Measurements from ENCODE around the gene PRPH. TPM values are rescaled to one million over a fixed set of nuclear protein-coding genes. Genes with fewer than 3 reads are reported as not detected.
"Not testable (repeated sequence)": the region's sequence is repeated elsewhere in the genome, so short reads cannot be mapped to it uniquely, and the experiment has no call there.

PRPH gene
- polyA plus RNA-seq, 4 donors: 9.1 to 89.9 TPM; not detected in 2

- Histone ChIP-seq H3K27me3 (ENCODE audit: control insufficient read depth in 3 of 3, insufficient read depth in 3 of 3, low read length in 3 of 3) (no peaks in the 10 kb centered on the region), H3K4me1 (ENCODE audit: control insufficient read depth in 3 of 3, insufficient read depth in 2 of 3, low read depth in 1 of 3, low read length in 2 of 3) (peaks cover 0 to 7% (median 0%) of the 10 kb centered on the region in 3 donors), H3K36me3 (ENCODE audit: control insufficient read depth in 3 of 3, insufficient read depth in 2 of 3, low read depth in 1 of 3, low read length in 3 of 3) (no peaks in the 10 kb centered on the region), H3K27ac (ENCODE audit: low read depth in 1 of 3, low read length in 2 of 3) (no peak overlapping the region), H3K4me3 (ENCODE audit: low read depth in 1 of 3, low read length in 3 of 3) (no peak overlapping the region), H3K9me3 (ENCODE audit: control insufficient read depth in 2 of 2, insufficient read depth in 1 of 2, low read depth in 1 of 2, low read length in 1 of 2) (no peaks in the 10 kb centered on the region)
- FAIRE-seq: no peak
- 84 to 88% (median 84%) methylated on average over 5 of the region's 5 CpGs for WGBS, 3 donors
- no peak for DNase-seq
These were observed 12.6 kb upstream of the PRPH start for GRCh38 chr12:49282302-49282701.

- H3K27ac ChIP-seq (ENCODE audit: low read depth in 1 of 3, low read length in 2 of 3); H3K9me3 ChIP-seq (ENCODE audit: control insufficient read depth in 2 of 2, insufficient read depth in 1 of 2, low read depth in 1 of 2, low read length in 1 of 2); H3K27me3 ChIP-seq (ENCODE audit: control insufficient read depth in 3 of 3, insufficient read depth in 3 of 3, low read length in 3 of 3); H3K4me3 ChIP-seq (ENCODE audit: low read depth in 1 of 3, low read length in 3 of 3); H3K36me3 ChIP-seq (ENCODE audit: control insufficient read depth in 3 of 3, insufficient read depth in 2 of 3, low read depth in 1 of 3, low read length in 3 of 3); DNase-seq; H3K4me1 ChIP-seq (ENCODE audit: control insufficient read depth in 3 of 3, insufficient read depth in 2 of 3, low read depth in 1 of 3, low read length in 2 of 3); FAIRE-seq: not testable (repeated sequence)
- 61 to 82% (median 80%) methylated on average over 1 to 2 of the region's 6 CpGs for WGBS, 3 donors
These were observed 12.1 kb upstream of the PRPH start for GRCh38 chr12:49282740-49283375.

GRCh38 chr12:49283541-49284429 is 11.2 kb upstream of the PRPH start:
- H3K27me3 ChIP-seq (ENCODE audit: control insufficient read depth in 3 of 3, insufficient read depth in 3 of 3, low read length in 3 of 3): peaks cover 0 to 5% (median 0%) of the 10 kb centered on the region in 3 donors
- no peaks in the 10 kb centered on the region for H3K9me3 ChIP-seq (ENCODE audit: control insufficient read depth in 2 of 2, insufficient read depth in 1 of 2, low read depth in 1 of 2, low read length in 1 of 2)
- WGBS, 3 donors: 80 to 83% (median 82%) methylated on average over 22 to 25 of the region's 25 CpGs
- H3K27ac ChIP-seq (ENCODE audit: low read depth in 1 of 3, low read length in 2 of 3): no peak overlapping the region
- FAIRE-seq (no peak), DNase-seq (no peak)
- H3K4me1 ChIP-seq (ENCODE audit: control insufficient read depth in 3 of 3, insufficient read depth in 2 of 3, low read depth in 1 of 3, low read length in 2 of 3): peaks cover 0 to 7% (median 0%) of the 10 kb centered on the region in 3 donors
- no peak overlapping the region for H3K4me3 ChIP-seq (ENCODE audit: low read depth in 1 of 3, low read length in 3 of 3)
- no peaks in the 10 kb centered on the region for H3K36me3 ChIP-seq (ENCODE audit: control insufficient read depth in 3 of 3, insufficient read depth in 2 of 3, low read depth in 1 of 3, low read length in 3 of 3)

GRCh38 chr12:49284672-49285071 is 10.3 kb upstream of the PRPH start:
- peaks cover 0 to 5% (median 0%) of the 10 kb centered on the region in 3 donors for H3K27me3 ChIP-seq (ENCODE audit: control insufficient read depth in 3 of 3, insufficient read depth in 3 of 3, low read length in 3 of 3)
- H3K4me3 ChIP-seq (ENCODE audit: low read depth in 1 of 3, low read length in 3 of 3): no peak overlapping the region
- H3K36me3 ChIP-seq (ENCODE audit: control insufficient read depth in 3 of 3, insufficient read depth in 2 of 3, low read depth in 1 of 3, low read length in 3 of 3): no peaks in the 10 kb centered on the region
- H3K27ac ChIP-seq (ENCODE audit: low read depth in 1 of 3, low read length in 2 of 3): no peak overlapping the region
- no peaks in the 10 kb centered on the region for H3K9me3 ChIP-seq (ENCODE audit: control insufficient read depth in 2 of 2, insufficient read depth in 1 of 2, low read depth in 1 of 2, low read length in 1 of 2)
- WGBS, 3 donors: 80 to 89% (median 81%) methylated on average over 4 of the region's 4 CpGs
- no peak for DNase-seq
- no peak for FAIRE-seq
- H3K4me1 ChIP-seq (ENCODE audit: control insufficient read depth in 3 of 3, insufficient read depth in 2 of 3, low read depth in 1 of 3, low read length in 2 of 3): peaks cover 0 to 3% (median 0%) of the 10 kb centered on the region in 3 donors

GRCh38 chr12:49287876-49288275 is 7.1 kb upstream of the PRPH start:
- Histone ChIP-seq H3K4me3 (ENCODE audit: low read depth in 1 of 3, low read length in 3 of 3) (no peak overlapping the region), H3K9me3 (ENCODE audit: control insufficient read depth in 2 of 2, insufficient read depth in 1 of 2, low read depth in 1 of 2, low read length in 1 of 2) (no peaks in the 10 kb centered on the region), H3K27ac (ENCODE audit: low read depth in 1 of 3, low read length in 2 of 3) (no peak overlapping the region), H3K27me3 (ENCODE audit: control insufficient read depth in 3 of 3, insufficient read depth in 3 of 3, low read length in 3 of 3) (peaks cover 0 to 19% (median 0%) of the 10 kb centered on the region in 3 donors), H3K36me3 (ENCODE audit: control insufficient read depth in 3 of 3, insufficient read depth in 2 of 3, low read depth in 1 of 3, low read length in 3 of 3) (no peaks in the 10 kb centered on the region), H3K4me1 (ENCODE audit: control insufficient read depth in 3 of 3, insufficient read depth in 2 of 3, low read depth in 1 of 3, low read length in 2 of 3) (no peaks in the 10 kb centered on the region)
- WGBS, 3 donors: 32 to 54% (median 33%) methylated on average over 6 of the region's 6 CpGs
- DNase-seq (no peak), FAIRE-seq (no peak)

- DNase-seq (peak; percentile 63 to 64), FAIRE-seq (no peak)
These were observed 6.5 kb upstream of the PRPH start for GRCh38 chr12:49288412-49288853.

GRCh38 chr12:49288922-49289555 is 5.9 kb upstream of the PRPH start:
- Histone ChIP-seq H3K9me3 (ENCODE audit: control insufficient read depth in 2 of 2, insufficient read depth in 1 of 2, low read depth in 1 of 2, low read length in 1 of 2) (no peaks in the 10 kb centered on the region), H3K36me3 (ENCODE audit: control insufficient read depth in 3 of 3, insufficient read depth in 2 of 3, low read depth in 1 of 3, low read length in 3 of 3) (no peaks in the 10 kb centered on the region), H3K27me3 (ENCODE audit: control insufficient read depth in 3 of 3, insufficient read depth in 3 of 3, low read length in 3 of 3) (peaks cover 0 to 30% (median 0%) of the 10 kb centered on the region in 3 donors), H3K27ac (ENCODE audit: low read depth in 1 of 3, low read length in 2 of 3) (no peak overlapping the region), H3K4me1 (ENCODE audit: control insufficient read depth in 3 of 3, insufficient read depth in 2 of 3, low read depth in 1 of 3, low read length in 2 of 3) (no peaks in the 10 kb centered on the region), H3K4me3 (ENCODE audit: low read depth in 1 of 3, low read length in 3 of 3) (no peak overlapping the region)
- FAIRE-seq: no peak
- no peak for DNase-seq
- 83 to 85% (median 84%) methylated on average over 9 of the region's 9 CpGs for WGBS, 3 donors

More at GRCh38 chr12:49288412-49288853, 6.5 kb upstream of the PRPH start:
- H3K4me3 ChIP-seq (ENCODE audit: low read depth in 1 of 3, low read length in 3 of 3): no peak overlapping the region
- H3K27me3 ChIP-seq (ENCODE audit: control insufficient read depth in 3 of 3, insufficient read depth in 3 of 3, low read length in 3 of 3): peaks cover 0 to 24% (median 0%) of the 10 kb centered on the region in 3 donors
- no peak overlapping the region for H3K27ac ChIP-seq (ENCODE audit: low read depth in 1 of 3, low read length in 2 of 3)
- no peaks in the 10 kb centered on the region for H3K4me1 ChIP-seq (ENCODE audit: control insufficient read depth in 3 of 3, insufficient read depth in 2 of 3, low read depth in 1 of 3, low read length in 2 of 3)
- WGBS, 3 donors: 5 to 9% (median 7%) methylated on average over 11 of the region's 11 CpGs
- no peaks in the 10 kb centered on the region for H3K9me3 ChIP-seq (ENCODE audit: control insufficient read depth in 2 of 2, insufficient read depth in 1 of 2, low read depth in 1 of 2, low read length in 1 of 2)
- H3K36me3 ChIP-seq (ENCODE audit: control insufficient read depth in 3 of 3, insufficient read depth in 2 of 3, low read depth in 1 of 3, low read length in 3 of 3): no peaks in the 10 kb centered on the region

GRCh38 chr12:49292729-49293055 is 2.3 kb upstream of the PRPH start:
- peak overlapping the region in 1 of 3 donors; percentile 55 for H3K27ac ChIP-seq (ENCODE audit: low read depth in 1 of 3, low read length in 2 of 3)
- WGBS, 3 donors: 51 to 65% (median 64%) methylated on average over 7 of the region's 7 CpGs
- peaks cover 9 to 65% (median 18%) of the 10 kb centered on the region in 3 donors for H3K27me3 ChIP-seq (ENCODE audit: control insufficient read depth in 3 of 3, insufficient read depth in 3 of 3, low read length in 3 of 3)
- no peak overlapping the region for H3K4me3 ChIP-seq (ENCODE audit: low read depth in 1 of 3, low read length in 3 of 3)
- no peak for DNase-seq
- FAIRE-seq: no peak
- no peaks in the 10 kb centered on the region for H3K36me3 ChIP-seq (ENCODE audit: control insufficient read depth in 3 of 3, insufficient read depth in 2 of 3, low read depth in 1 of 3, low read length in 3 of 3)
- no peaks in the 10 kb centered on the region for H3K9me3 ChIP-seq (ENCODE audit: control insufficient read depth in 2 of 2, insufficient read depth in 1 of 2, low read depth in 1 of 2, low read length in 1 of 2)
- H3K4me1 ChIP-seq (ENCODE audit: control insufficient read depth in 3 of 3, insufficient read depth in 2 of 3, low read depth in 1 of 3, low read length in 2 of 3): peaks cover 1 to 13% (median 7%) of the 10 kb centered on the region in 3 donors
